Activated CD8-positive, alpha-beta memory T cell treated with anti-CD3 and anti-CD28 coated beads for 1 hour (primary cell): ENCODE data around the gene NTRK3.

Experiments
- DNase-seq, 2 donors: peaks; one replicate each; pipeline ENCODE4 v3.0.0-alpha.2; 2020; ENCODE audit warnings: low read depth in 1 of 2; ENCODE audit errors: extremely low read depth in 1 of 2

The NTRK3 gene

DNA sequence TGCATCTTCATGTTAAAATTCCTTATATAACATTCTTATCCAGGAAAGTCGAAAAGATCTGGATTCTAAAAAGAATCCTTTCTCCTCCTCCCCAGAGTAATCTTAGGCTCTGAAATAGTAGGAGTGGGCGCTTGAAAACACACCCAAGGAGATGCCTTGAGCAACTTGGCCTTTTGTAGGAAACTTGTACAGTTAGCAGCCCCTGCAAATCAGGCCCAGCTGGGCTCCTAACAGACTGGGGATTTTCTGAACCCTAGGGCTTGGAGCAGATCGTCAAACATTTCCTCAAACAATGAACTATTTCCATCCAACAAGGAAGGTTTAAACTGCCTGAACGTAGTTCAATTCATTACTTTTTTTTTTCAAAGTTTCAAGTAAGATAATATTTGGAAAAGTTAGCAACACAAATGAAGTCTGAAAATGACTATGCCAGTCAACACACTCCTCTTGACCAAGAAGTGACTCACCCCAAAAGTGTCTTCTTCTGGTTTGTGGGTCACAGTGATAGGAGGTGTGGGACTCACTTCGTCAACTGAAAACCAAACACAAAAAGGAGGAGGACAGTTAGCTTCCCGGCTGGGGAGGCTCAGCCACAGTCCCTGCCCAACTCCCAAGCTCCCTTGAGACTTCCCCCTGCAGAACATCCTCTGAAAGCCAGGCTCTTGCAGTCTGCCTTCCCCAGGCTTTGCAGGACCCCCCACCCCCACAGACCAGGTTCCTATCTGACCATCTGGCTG lies 129.7 kb downstream of the NTRK3 start:
- no peak for DNase-seq

DNA sequence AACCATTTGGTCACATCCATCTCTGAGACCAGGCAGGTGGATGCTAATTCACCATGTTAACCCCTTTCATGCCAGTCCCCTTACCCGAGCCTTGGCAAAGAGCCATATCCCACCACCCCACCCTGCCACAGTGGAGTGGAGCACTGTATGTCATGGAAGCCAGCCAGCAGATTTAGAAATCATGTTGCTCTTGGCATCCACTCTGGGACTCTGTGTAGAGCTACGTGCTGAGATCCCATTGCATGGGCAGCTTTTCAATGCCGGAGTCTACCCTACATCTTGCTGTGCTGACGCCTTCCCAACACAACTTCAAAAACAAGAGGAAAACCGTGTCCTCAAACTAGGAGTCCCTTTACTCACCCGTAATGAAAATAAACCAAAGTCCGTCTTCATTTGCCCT lies 131.0 kb downstream of the NTRK3 start:
- no peak for DNase-seq

DNA sequence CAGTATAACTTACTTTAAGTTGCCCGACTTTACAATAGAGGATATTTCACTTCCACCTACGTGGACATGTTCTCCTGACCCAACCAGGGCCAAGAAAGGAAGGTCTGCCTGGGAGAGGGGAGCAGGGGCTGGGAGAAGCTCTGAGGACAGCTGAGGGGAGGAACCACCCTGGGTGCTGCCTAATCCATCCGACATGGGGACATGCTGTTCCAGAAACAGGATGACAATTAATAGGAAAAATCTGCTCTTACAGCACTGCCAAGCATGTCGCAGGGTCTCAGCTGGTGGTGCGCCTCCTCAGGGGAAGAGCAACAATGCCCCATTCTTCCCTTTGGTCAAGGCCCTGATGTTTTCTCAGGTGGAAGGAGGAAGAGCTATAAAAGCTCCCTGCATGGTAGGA lies 132.3 kb downstream of the NTRK3 start:
- DNase-seq = no peak

DNA sequence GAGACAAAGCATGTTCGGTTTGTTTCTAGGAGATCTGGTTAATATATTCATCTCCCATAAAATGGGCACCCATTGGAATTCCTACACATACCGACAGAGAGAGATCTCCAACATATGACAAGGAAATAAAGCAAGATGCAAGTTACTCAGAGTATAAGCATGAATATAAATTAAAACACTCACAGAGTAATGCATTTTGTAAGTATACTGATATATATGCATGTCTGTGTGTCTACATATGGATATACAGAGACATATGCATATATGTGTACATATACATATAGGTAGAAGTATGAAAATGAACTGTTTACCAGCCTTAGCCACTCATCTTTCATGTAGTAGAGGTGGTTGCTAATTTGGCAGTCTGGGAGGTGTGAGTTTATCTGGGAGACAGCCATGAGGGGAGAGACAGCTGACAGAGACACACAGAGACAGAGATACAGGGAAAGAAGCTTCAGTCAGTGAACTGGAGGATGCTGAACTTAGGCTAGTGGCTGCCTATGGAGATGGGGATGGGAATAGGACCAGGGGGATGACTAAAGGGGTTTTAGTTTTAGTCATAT lies 134.5 kb downstream of the NTRK3 start:
- no peak for DNase-seq

DNA sequence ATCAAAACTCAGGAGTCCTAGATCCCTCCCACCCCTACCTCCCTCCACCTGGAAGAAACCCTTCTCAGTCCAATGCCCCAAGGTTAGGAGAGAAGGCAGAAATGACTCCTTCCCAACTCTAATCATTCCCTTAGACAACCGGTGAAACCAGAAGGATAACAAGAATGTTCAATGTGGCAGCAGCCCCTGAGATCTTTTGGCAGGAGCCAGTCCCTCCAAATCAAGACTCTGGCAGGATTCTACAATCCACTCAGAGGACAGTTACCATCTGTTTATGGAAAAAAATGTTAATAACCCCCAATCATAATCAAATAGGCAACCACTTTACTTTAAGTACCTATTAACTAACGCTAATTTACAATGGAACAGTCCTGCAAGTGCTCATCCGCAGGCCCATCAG lies 136.5 kb downstream of the NTRK3 start:
- DNase-seq = no peak

DNA sequence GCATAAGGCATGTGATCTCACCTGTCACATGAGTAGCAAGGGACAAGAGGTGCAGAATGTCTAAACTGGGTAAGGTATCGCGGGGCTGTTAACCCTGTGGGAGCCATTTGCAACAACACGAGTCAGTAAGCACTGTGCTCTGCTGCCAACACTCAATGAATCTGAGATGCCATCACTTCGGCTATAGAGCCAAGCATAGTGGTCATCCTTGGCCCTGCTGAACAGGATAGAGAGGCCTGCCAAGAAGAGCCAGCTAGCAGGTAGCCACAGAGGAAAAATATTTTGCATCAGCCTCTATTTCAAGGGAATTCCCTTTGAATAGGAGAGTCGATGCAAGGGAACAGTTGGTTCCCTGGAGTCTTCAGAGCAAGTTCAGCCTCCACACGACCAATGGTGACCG lies 137.8 kb downstream of the NTRK3 start:
- no peak for DNase-seq

DNA sequence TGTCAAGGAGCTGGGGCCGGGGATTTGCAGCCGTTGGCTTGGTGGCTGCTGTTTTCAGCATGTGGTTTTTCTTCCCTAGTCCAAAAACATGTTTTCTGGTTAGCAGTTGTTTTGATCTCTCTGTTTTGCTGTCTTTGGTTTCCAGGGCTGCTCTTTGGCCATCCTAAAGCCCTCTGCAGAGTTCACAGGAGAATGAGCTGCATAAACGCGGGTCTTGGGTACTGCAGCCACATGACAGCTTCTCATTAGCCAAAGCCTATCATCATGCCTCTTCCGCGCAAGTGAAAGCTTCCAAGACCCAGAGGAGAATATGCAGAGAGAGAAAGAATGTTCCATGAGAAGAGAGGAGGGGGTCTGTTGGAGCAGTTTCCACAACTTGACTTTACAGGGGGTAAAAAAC lies 138.5 kb downstream of the NTRK3 start:
- no peak for DNase-seq

DNA sequence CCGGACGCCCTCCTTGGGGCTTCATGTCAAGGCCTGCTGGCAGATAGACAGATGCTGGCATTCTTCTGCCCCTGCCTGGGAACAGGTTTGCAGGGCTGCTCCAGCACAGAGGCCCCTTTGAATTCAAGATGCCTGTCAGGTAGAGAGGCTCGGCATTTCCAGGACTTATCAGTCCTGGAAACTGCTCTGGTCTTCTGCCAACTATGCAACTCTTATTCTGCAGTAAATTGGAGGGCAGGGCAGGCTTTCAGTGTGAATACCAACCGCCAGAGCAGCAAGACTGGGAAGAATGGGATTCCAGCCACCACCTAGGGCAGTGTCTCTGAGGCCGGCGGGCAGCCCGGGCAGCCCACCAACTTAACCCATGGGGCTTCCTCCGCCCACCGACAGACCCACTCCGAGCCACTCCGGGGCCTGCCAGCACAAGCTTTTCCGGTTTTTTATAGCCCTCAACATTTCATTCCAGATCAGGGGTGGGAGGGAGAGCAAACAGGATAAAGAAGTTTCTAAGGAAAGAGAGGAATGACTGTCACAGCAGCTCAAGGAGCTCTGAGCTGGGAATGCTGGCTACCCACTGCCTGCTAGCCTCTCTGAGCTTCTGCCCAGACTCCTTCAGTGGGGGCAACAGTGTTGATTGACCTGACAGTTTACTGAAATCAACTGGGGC lies 140.9 kb downstream of the NTRK3 start:
- DNase-seq = no peak

DNA sequence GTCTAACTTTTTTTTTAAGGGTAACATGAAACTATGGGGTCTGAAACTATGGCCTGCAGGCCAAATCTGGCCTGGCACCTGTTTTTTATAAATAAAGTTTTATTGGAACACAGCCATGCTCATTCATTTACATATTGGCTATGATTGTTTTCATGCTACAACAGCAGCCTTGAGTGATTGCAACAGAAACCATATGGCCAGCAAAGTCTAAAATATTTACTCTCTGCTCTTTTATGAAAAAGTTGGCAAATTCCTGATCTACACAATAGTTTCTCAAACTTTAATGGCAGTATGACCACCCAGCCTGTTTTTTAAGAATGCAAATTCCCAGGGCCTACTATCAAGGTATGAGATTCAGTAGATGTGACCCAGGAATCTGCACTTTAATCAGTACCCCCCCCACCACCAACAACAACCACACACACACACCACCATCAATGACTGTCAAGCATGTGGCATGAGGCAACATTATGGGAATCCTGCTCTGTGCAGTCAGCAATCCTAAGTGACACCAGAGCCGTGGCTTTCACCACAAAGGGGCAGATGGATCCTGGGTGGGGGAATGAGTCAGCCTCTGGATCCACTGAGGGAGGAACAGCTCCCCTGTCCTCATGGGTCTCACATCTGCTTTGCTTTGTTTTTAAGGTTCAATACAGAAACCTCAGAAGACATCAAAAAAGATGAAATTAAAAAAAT lies 142.8 kb downstream of the NTRK3 start:
- no peak for DNase-seq

DNA sequence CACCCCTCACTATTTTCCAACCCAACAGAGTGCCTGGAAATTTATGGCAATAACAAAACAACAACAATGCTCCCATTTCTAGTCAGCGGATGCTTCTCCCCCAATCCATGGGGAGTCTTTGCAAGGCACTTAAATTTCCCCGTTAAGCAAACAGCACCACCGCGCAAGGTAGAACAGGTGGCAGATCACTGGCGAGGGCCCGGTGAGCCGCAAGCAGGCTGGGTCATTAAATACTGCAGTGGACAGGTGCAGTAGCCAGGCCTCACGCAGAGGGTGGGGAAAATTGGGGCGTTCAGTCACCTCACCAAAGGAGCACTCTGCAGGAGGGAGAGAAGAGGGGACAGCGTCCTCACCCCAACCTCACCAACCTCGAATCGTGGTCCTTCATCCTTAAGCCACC lies 147.5 kb downstream of the NTRK3 start:
- DNase-seq = no peak

DNA sequence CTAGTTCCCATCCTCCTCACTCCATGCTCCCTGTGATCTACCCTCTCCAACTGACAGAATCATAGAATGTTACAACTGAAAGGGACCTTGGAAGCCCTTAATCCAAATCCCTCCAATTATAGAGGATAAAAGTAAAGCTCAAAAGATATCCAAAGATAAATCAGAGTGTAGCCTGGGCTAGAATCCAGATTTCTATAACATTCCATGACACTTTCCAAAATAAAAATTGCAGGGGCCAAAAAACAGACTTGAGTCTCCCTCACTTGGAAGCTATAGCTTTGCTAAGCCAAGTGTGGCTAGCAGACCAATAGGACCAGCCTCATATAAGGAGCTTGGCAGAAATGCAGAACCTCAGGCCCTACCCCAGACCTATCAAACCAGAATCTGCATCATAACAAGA lies 148.1 kb downstream of the NTRK3 start:
- DNase-seq = no peak

DNA sequence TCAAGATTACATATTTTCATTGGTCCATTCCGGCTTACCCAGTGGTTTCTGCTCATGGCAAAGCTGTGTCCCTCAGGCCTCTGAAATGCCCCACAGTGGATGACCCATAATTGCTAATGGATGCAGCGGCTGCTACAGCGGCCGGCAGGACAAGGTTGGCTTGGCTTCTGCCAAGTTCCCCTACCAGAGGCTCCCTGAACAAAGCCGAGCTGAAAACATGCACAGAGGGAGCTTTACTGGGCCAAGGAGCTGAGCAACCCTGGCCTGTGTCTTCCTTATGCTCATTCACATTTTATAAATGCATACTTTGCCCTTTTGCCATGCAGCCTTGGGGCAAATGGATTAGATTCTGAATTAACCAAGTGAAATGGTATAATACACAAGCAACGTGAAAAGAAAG lies 150.5 kb downstream of the NTRK3 start:
- DNase-seq = no peak

DNA sequence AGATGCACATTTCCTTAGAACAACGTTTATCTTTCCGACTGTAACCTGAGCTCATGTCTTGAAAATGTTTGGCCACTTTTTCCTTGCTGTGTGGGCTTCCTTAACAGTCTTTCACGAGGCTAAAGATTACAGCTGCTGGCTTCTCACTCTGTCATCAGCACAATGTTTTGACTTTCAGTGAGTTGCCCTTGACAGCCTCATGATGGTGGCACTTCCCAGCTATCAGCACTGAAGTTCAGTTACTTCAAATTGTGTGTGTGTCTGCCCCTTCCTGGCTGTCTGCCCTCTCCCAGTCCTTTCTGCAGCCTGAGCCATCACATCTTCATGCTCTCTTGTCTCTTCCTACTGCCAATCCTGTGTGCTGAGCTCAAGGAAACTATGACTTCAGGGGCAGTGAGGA lies 152.2 kb downstream of the NTRK3 start:
- no peak for DNase-seq

DNA sequence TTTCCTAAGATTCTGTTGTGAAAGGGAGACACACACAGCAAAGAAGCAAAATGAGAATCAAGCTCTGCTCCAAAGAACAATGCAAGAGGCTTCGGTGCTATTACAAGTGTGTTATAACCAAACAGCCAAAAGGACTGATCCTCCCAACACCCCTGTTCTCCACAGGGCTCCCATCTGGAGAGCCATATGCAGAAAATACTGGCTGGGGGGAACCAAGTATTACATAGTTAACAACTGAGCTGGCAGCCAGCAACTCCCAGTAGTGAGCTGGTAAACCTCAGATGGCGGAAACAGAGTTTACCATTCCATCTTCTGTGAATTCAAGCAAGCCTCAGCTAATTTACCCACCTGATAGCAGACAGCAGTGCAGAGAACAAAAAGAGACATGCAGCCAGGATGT lies 156.4 kb downstream of the NTRK3 start:
- DNase-seq = no peak

DNA sequence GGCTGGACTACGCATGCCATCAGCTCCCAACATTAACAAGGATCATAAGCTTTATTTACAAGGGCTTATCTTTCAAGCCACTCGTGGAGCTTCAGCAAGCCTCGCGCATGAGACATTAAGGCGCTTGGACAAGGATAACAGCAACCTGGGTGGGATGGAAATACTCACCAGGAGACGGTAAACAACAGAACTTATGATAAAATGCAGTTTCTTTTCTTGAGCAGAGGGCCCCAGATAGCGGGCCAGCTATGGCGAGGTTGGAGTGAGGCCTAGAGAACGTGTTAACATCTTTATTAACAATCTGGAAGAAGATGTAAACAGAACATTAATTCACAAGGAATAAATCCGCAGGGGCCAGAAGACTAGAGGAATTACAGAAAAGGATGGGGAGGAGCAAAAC lies 158.2 kb downstream of the NTRK3 start:
- no peak for DNase-seq

DNA sequence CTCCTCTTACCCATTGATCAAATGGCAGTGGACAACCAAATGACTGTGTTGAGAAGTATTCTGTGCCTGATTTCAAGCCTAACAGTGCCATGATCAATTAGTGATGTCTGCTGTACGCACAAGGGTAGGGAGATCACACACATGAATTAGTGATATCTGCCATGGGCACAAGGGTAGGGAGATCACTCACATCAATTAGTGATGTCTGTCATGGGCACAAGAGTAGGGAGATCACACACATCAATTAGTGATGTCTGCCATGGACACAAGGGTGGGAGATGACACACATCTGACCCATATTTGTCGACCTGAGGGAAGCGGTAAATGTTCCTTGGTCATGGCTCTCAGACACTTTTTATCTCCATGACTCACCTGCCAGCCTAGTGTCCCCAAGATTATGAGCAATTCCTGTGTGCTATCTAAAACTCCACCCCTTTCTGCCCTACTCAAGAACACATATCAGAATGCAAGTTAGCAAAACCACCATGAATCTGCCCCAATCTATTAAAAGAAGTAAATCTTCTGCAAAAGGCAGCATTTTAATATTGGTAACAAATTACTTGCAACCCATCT lies 165.0 kb downstream of the NTRK3 start:
- no peak for DNase-seq

DNA sequence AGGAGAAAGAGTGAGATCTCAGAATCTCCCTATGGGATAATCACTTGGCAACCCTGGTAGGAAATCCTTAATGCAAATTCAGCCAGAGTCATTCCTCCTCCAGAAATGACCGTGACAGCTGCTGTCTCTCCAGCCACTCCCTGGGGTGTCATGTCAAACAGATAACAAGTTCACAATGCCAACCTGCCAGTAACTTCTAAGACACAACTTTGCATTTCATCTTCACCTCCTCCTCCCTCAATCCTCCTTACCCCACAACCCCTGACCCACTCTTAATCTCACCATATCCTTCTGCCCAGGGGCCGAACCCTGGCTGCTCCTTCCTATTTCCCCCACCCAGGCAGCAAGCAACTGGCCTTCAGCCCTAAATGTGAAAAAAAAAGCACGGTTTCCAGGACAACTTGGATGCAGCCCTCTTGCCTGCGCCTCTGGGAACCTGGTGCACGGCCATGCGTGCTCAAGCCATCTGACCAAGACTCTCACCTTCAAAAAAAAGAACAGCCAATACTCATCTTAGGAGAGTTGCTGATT lies 166.0 kb downstream of the NTRK3 start:
- no peak for DNase-seq

DNA sequence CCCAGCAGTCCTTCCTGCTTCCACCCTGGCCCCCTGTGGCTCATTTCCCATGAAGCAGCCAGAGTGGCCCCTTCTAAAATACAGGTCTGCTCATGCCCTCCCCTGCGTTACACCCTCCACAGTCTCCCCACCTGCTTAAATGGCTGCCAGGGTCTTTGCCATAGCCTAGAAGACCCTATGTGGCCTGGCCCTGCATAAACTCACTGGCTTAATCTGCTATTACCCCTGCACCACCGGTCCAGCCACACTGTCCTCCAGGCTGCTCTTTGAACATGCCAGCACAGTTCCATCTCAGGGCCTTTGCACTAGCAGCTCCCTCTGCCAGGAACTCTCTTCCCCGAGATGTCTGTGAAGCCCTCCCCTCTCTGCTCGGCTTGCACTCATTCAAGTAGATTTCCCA lies 166.8 kb downstream of the NTRK3 start:
- no peak for DNase-seq

DNA sequence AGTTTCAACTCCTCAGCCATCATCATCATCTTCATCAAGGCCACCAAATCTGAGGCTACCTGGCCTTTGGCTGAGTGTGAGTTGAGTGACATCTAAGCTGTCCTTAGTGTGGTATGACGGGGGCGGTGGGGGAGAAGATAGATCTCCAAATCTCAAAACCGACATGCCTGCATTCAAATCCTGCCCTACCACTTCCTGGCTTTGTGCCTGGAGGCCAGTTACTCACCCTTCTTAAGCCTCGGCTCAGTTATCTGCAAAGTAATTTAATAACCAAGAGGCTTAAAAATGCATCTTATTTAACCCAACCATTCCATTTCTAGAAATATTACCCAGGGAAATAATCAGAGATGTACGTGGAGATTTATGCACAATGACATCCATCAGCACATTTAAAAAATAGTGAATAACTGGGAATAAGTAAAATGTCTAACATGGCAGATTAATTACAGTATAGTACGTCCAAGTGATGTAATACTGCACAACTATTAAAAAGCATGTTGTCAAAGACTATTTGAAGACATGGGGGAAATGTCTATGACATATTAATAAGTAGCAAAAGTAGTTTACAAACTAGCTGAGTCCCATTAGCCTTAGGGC lies 167.4 kb downstream of the NTRK3 start:
- DNase-seq = no peak

DNA sequence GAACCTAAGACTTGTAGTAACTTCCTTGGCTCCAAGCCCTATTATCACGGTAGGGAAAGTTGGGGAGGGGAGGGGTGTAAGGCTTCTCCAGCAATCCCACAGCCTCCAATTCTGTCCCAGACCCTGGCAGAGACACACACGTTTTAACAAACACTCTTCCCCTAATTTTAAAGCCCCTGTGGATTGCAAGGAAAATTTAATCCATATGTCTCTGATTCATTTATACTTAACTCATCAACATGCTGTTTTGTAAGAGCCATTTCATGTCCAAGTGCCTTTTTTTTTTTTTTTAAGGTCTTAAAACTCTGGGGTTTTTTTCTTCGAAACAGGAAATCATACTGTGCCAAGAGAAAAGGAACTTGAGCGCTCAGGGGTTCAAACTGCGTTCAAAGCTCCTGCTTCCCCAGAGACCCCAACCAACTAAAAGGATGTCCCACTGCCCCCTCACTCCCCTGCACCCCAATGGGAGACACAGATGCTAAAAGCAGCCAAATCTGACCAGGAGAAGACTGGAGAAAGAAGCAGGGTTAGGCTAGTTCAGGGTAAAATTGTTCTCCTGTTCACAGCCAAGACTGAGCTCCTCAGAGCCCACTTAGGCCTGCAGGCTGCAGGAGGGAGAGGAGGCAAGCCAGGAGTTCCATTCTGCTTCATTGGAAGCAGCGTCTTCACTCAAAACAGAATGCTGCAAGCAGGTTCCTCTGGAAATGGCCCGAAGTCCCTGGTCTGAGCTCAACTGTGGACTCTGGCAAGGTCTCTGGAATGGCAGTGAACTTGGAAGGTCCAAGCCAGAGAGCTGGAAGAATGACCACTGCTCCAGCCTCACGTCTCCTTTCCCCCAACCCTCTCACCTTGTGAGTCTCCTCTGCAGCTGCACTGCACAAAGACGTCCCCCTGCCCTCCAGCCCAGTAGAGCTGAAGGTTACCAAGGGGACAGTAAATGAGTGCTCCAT lies 172.5 kb downstream of the NTRK3 start:
- DNase-seq = no peak
